ENCODE data around the gene MED12L.

MED12L gene

GRCh38 chr3:151183265-151183671, 97.8 kb downstream of the MED12L start:
- no peak for DNase-seq

- DNase-seq, result no peak
Measured at GRCh38 chr3:151191095-151191494, 105.6 kb downstream of the MED12L start.

- DNase-seq, result no peak
Measured at GRCh38 chr3:151192545-151192944, 107.1 kb downstream of the MED12L start.

- no peak for DNase-seq
Measured at GRCh38 chr3:151195826-151196225, 110.4 kb downstream of the MED12L start.

- DNase-seq, result no peak
Measured at GRCh38 chr3:151196434-151196833, 111.0 kb downstream of the MED12L start.

GRCh38 chr3:151197228-151197627, 111.8 kb downstream of the MED12L start:
- no peak for DNase-seq

- DNase-seq, result no peak
Measured at GRCh38 chr3:151197981-151198767, 112.7 kb downstream of the MED12L start.

GRCh38 chr3:151198849-151199248, 113.4 kb downstream of the MED12L start:
- DNase-seq, result no peak

- DNase-seq, result no peak
Measured at GRCh38 chr3:151199554-151200438, 114.3 kb downstream of the MED12L start.

- no peak for DNase-seq
Measured at GRCh38 chr3:151200586-151200985, 115.1 kb downstream of the MED12L start.

- DNase-seq, result no peak
Measured at GRCh38 chr3:151201051-151201730, 115.7 kb downstream of the MED12L start.

- no peak for DNase-seq
Measured at GRCh38 chr3:151203051-151203420, 117.6 kb downstream of the MED12L start, which contains the start of gene GPR171. Gene GPR171 (minus strand): TSS chr3:151203216. CDS start chr3:151199386, 3,830 bp downstream.

GRCh38 chr3:151204530-151205402, 119.3 kb downstream of the MED12L start:
- DNase-seq, result no peak

- no peak for DNase-seq
Measured at GRCh38 chr3:151205482-151205881, 120.0 kb downstream of the MED12L start.

GRCh38 chr3:151206201-151206600, 120.7 kb downstream of the MED12L start:
- DNase-seq, result no peak

- DNase-seq, result no peak
Measured at GRCh38 chr3:151209654-151210053, 124.2 kb downstream of the MED12L start.

GRCh38 chr3:151210676-151211381, 125.4 kb downstream of the MED12L start:
- no peak for DNase-seq

- DNase-seq, result no peak
Measured at GRCh38 chr3:151213151-151213550, 127.7 kb downstream of the MED12L start.

- DNase-seq, result no peak
Measured at GRCh38 chr3:151213881-151214280, 128.4 kb downstream of the MED12L start.

- peak; percentile 5 to 30 for DNase-seq
Measured at GRCh38 chr3:151214459-151214858, 129.0 kb downstream of the MED12L start.

All from NCI-H524 (cell line).